PFSK-1 (cell line): ENCODE measurements around the gene MYL7.

Experiments
- FOXP2 ChIP-seq: optimal IDR thresholded peaks from 2 replicates; pipeline ENCODE3; 2011; ENCODE audit warnings: borderline replicate concordance, control low read depth, inconsistent platforms; ENCODE audit not compliant: insufficient read depth; ENCODE audit errors: extremely low read length, extremely low read depth
- POLR2AphosphoS5 ChIP-seq: IDR thresholded peaks from 2 replicates; pipeline ENCODE4 v1.6.1; 2012; ENCODE audit warnings: low read depth, mild to moderate bottlenecking, control low read depth, low read length, moderate library complexity
- SIN3A ChIP-seq: IDR thresholded peaks from 2 replicates; pipeline ENCODE4 v1.6.1; 2012; ENCODE audit warnings: mild to moderate bottlenecking, low read length, moderate library complexity, borderline replicate concordance; ENCODE audit not compliant: insufficient read depth
- TAF1 ChIP-seq: IDR thresholded peaks from 2 replicates; pipeline ENCODE4 v1.6.1; 2012; ENCODE audit warnings: low read length, control low read depth, borderline replicate concordance; ENCODE audit not compliant: insufficient read depth
- TF ChIP-seq, protein P1 (sequence below), 2 experiments: IDR thresholded peaks; 2 replicates each; pipeline versions ENCODE4 v1.6.1 to v1.8.0; 2011 to 2012; ENCODE audit warnings: low read depth in 2 of 2, low read length in 2 of 2, control low read depth in 1 of 2, inconsistent platforms in 1 of 2, mild to moderate bottlenecking in 1 of 2, moderate library complexity in 1 of 2; ENCODE audit not compliant: insufficient read depth in 1 of 2

MYL7 gene

DNA sequence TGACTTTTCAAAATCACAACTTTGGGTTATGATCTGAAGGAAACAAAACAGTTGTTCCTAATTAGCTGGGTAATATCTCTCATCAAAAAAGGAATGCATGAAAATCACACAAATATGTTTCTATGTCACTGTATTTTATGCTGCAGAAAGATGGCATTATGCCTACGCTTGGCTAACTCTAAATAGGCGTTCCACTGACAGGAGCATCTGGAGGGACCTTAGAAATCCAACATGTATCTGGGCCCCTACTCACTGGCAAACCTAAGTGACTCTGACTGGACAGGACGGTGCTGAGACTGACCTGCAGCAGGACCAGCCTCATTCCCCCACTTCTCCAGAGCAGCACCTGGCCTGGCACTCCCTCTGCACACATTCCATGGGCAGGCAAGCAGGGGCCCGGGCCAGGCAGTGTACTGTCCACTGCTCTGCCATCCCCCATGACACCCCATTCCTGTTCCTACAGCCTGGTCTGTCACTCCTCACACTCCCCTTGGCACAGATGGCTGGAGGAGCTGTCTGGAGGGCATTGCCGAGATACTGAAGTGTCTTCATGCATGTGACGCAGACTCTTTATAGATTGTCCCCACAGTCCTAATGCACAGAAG, 2.6 kb upstream of the MYL7 start:
- no peak for TF ChIP-seq SIN3A
- no peak for TF ChIP-seq FOXP2
- no peak for TF ChIP-seq POLR2AphosphoS5
- no peak for TF ChIP-seq TAF1
- TF ChIP-seq, protein P1, sequence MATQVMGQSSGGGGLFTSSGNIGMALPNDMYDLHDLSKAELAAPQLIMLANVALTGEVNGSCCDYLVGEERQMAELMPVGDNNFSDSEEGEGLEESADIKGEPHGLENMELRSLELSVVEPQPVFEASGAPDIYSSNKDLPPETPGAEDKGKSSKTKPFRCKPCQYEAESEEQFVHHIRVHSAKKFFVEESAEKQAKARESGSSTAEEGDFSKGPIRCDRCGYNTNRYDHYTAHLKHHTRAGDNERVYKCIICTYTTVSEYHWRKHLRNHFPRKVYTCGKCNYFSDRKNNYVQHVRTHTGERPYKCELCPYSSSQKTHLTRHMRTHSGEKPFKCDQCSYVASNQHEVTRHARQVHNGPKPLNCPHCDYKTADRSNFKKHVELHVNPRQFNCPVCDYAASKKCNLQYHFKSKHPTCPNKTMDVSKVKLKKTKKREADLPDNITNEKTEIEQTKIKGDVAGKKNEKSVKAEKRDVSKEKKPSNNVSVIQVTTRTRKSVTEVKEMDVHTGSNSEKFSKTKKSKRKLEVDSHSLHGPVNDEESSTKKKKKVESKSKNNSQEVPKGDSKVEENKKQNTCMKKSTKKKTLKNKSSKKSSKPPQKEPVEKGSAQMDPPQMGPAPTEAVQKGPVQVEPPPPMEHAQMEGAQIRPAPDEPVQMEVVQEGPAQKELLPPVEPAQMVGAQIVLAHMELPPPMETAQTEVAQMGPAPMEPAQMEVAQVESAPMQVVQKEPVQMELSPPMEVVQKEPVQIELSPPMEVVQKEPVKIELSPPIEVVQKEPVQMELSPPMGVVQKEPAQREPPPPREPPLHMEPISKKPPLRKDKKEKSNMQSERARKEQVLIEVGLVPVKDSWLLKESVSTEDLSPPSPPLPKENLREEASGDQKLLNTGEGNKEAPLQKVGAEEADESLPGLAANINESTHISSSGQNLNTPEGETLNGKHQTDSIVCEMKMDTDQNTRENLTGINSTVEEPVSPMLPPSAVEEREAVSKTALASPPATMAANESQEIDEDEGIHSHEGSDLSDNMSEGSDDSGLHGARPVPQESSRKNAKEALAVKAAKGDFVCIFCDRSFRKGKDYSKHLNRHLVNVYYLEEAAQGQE (IDR thresholded peaks at IDR 0.05; ENCODE audit: insufficient read depth in 1 of 2, low read depth in 2 of 2, low read length in 2 of 2) = no peak

GRCh38 chr7:44142028-44142427, 896 bp upstream of the MYL7 start:
- no peak for TF ChIP-seq TAF1
- no peak for TF ChIP-seq POLR2AphosphoS5
- TF ChIP-seq FOXP2 = no peak
- TF ChIP-seq SIN3A = no peak
- TF ChIP-seq, protein P1 (IDR thresholded peaks at IDR 0.05; ENCODE audit: insufficient read depth in 1 of 2, low read depth in 2 of 2, low read length in 2 of 2) = no peak

- TF ChIP-seq SIN3A (no peak), POLR2AphosphoS5 (no peak)
Measured at GRCh38 chr7:44140341-44140740, 791 bp downstream of the MYL7 start.

- TF ChIP-seq TAF1 (no peak), POLR2AphosphoS5 (no peak), SIN3A (no peak), FOXP2 (no peak)
- TF ChIP-seq, protein P1 (IDR thresholded peaks at IDR 0.05; ENCODE audit: insufficient read depth in 1 of 2, low read depth in 2 of 2, low read length in 2 of 2) = no peak
Measured at GRCh38 chr7:44139311-44140010, 1.7 kb downstream of the MYL7 start.

DNA sequence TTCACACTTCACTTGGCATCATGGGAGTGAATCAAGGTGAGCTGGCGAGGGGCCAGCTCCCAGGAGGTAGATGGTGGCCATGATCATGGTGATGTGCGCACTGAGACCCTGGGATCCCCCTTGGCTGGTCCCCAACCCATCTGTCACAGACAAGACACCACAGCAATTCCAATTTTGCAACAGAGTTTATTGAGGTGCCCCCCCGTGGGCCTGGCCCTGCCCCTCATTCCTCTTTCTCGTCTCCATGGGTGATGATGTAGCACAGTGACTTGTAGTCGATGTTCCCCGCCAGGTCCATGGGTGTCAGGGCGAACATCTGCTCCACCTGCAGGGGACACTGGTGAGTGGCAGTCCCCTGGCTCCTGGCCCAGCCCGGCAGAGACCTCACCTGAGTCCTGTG, 2.4 kb downstream of the MYL7 start:
- no peak for TF ChIP-seq FOXP2
- no peak for TF ChIP-seq SIN3A
- no peak for TF ChIP-seq TAF1
- no peak for TF ChIP-seq POLR2AphosphoS5
- TF ChIP-seq, protein P1 (IDR thresholded peaks at IDR 0.05; ENCODE audit: insufficient read depth in 1 of 2, low read depth in 2 of 2, low read length in 2 of 2) = no peak
